CD4-positive, alpha-beta T cell (primary cell): ENCODE measurements around the gene GNG7. TPM values are rescaled to one million over a fixed set of nuclear protein-coding genes. Genes with fewer than 3 reads are reported as not detected.

Experiments
- ATAC-seq: fragments of 200-7000 bp; cut with Tn5 transposase; one replicate; pipeline ENCODE4 v1.10.0; 2022; ENCODE audit warnings: mild to moderate bottlenecking; ENCODE audit not compliant: poor library complexity
- CTCF ChIA-PET: fragments of 350-600 bp; sonication (Branson Sonifier 250); formaldehyde crosslinking; loops from one replicate; lab custom pipeline; 2021; ENCODE audit warnings: antibody characterized with exemption, inconsistent platforms; lab: Charles Lee
- POLR2A ChIA-PET: fragments of 350-600 bp; sonication (Branson Sonifier 250); formaldehyde crosslinking; loops from one replicate; lab custom pipeline; 2021; ENCODE audit warnings: antibody characterized with exemption, inconsistent platforms; lab: Charles Lee
- DNase-seq, 14 experiments: peaks; one replicate each; pipeline ENCODE4 v3.0.0-alpha.2; 2013 to 2020; ENCODE audit warnings: mixed read lengths in 2 of 14
- H3K27ac ChIP-seq, 2 donors: one replicate each; pipeline versions ENCODE4 v1.5.1 to v1.7.0; 2013; ENCODE audit warnings: low read length in 2 of 2, low read depth in 1 of 2, mild to moderate bottlenecking in 1 of 2
- H3K27me3 ChIP-seq, 2 experiments: 1 replicate in 1 of 2; 2 replicates in 1 of 2; pipeline versions ENCODE4 v1.6.1 to v1.7.0; 2013; ENCODE audit warnings: low read length in 2 of 2, control low read depth in 1 of 2, mild to moderate bottlenecking in 1 of 2, moderate library complexity in 1 of 2; ENCODE audit not compliant: insufficient read depth in 2 of 2, control insufficient read depth in 1 of 2
- H3K36me3 ChIP-seq: one replicate; pipeline ENCODE4 v1.6.1; 2013; ENCODE audit warnings: low read length, control low read depth; ENCODE audit not compliant: insufficient read depth
- H3K4me1 ChIP-seq: one replicate; pipeline ENCODE4 v1.6.1; 2013; ENCODE audit warnings: low read length, control low read depth; ENCODE audit not compliant: insufficient read depth
- H3K4me3 ChIP-seq: one replicate; pipeline ENCODE4 v1.5.1; 2013; ENCODE audit warnings: mild to moderate bottlenecking, low read length, moderate library complexity
- H3K9me3 ChIP-seq, 2 experiments: 1 replicate in 1 of 2; 2 replicates in 1 of 2; pipeline versions ENCODE4 v1.6.1 to v1.7.0; 2013; ENCODE audit warnings: low read length in 2 of 2, mild to moderate bottlenecking in 2 of 2, control low read depth in 1 of 2, moderate library complexity in 1 of 2; ENCODE audit not compliant: control insufficient read depth in 1 of 2, insufficient read depth in 1 of 2
- H3K27ac Mint-ChIP-seq: one replicate; pipeline ENCODE4 v1.8.0; 2020; ENCODE audit warnings: mixed read lengths
- H3K27me3 Mint-ChIP-seq: one replicate; pipeline ENCODE4 v1.8.0; 2021; ENCODE audit warnings: mixed read lengths
- H3K36me3 Mint-ChIP-seq: one replicate; pipeline ENCODE4 v1.8.0; 2021; ENCODE audit warnings: low read depth, mixed read lengths
- H3K4me1 Mint-ChIP-seq: one replicate; pipeline ENCODE4 v1.8.0; 2021; ENCODE audit warnings: low read depth, mixed read lengths
- H3K4me3 Mint-ChIP-seq: one replicate; pipeline ENCODE4 v1.8.0; 2020; ENCODE audit warnings: mild to moderate bottlenecking, mixed read lengths
- H3K9me3 Mint-ChIP-seq: one replicate; pipeline ENCODE4 v1.8.0; 2020; ENCODE audit warnings: mixed read lengths
- CTCF ChIP-seq: fragments of 200-600 bp; IDR thresholded peaks from one replicate; pipeline ENCODE4 v1.8.0; 2022; ENCODE audit warnings: antibody characterized with exemption, mild to moderate bottlenecking
- intact Hi-C, 2 experiments: fragments of 100-400 bp; cut with DNase I in 1 of 2; cut with micrococcal nuclease in 1 of 2; formaldehyde crosslinking; loops; one replicate each; pipeline versions ENCODE4 v1.15.1 to v1.9.0; 2023 to 2025; cut with DNase I, micrococcal nuclease
- total RNA-seq, 174 experiments: library from RNA in 2 of 174; stranded (reverse) in 2 of 174; gene quantifications; one replicate each; pipeline ENCODE4 v1.2.3 and lab custom pipeline; 2021 to 2026

Gene GNG7
- total RNA-seq, 2 experiments from 2014 or later = 5.2 to 5.7 TPM

- ATAC-seq (no peak), DNase-seq (no peak)
- H3K4me3 Mint-ChIP-seq = no peak overlapping the region
- no peaks in the 10 kb centered on the region for H3K36me3 Mint-ChIP-seq
- Histone ChIP-seq H3K36me3 (no peaks in the 10 kb centered on the region), H3K9me3 (no peaks in the 10 kb centered on the region), H3K4me3 (no peak overlapping the region), H3K27me3 (no peaks in the 10 kb centered on the region), H3K4me1 (peaks cover 6% of the 10 kb centered on the region), H3K27ac (no peak overlapping the region)
- TF ChIP-seq CTCF = no peak
- H3K27ac Mint-ChIP-seq = no peak overlapping the region
- H3K4me1 Mint-ChIP-seq = no peaks in the 10 kb centered on the region
- POLR2A ChIA-PET = no interaction called here
- CTCF ChIA-PET = no interaction called here
- intact Hi-C loops = no loop called here
- H3K9me3 Mint-ChIP-seq = no peaks in the 10 kb centered on the region
- peaks cover 15% of the 10 kb centered on the region for H3K27me3 Mint-ChIP-seq
These were observed 44.9 kb upstream of the GNG7 start for GRCh38 chr19:2747349-2747748.

GRCh38 chr19:2744113-2744512 is 41.6 kb upstream of the GNG7 start:
- Histone ChIP-seq H3K27ac (no peak overlapping the region), H3K4me3 (no peak overlapping the region), H3K27me3 (peaks cover 4 to 5% of the 10 kb centered on the region in 2 experiments), H3K36me3 (no peaks in the 10 kb centered on the region), H3K4me1 (peaks cover 14% of the 10 kb centered on the region), H3K9me3 (no peaks in the 10 kb centered on the region)
- H3K27ac Mint-ChIP-seq = no peak overlapping the region
- H3K4me3 Mint-ChIP-seq = no peak overlapping the region
- H3K27me3 Mint-ChIP-seq = peaks cover 25% of the 10 kb centered on the region
- peaks cover 10% of the 10 kb centered on the region for H3K4me1 Mint-ChIP-seq
- H3K9me3 Mint-ChIP-seq = no peaks in the 10 kb centered on the region
- intact Hi-C loops = loop anchor here in 1 of 2 experiments (5.0 kb wide), 2 partner anchors 203 to 287 kb away; partner anchors contain the start of gene LMNB2
- ChIA-PET CTCF (no interaction called here), POLR2A (interaction anchor here (0.6 kb wide), 1 partner anchor 218 kb away, joined by 3 read pairs; no protein-coding TSS in a partner anchor)
- TF ChIP-seq CTCF = no peak
- ATAC-seq (no peak), DNase-seq (no peak)
- H3K36me3 Mint-ChIP-seq = no peaks in the 10 kb centered on the region

DNA sequence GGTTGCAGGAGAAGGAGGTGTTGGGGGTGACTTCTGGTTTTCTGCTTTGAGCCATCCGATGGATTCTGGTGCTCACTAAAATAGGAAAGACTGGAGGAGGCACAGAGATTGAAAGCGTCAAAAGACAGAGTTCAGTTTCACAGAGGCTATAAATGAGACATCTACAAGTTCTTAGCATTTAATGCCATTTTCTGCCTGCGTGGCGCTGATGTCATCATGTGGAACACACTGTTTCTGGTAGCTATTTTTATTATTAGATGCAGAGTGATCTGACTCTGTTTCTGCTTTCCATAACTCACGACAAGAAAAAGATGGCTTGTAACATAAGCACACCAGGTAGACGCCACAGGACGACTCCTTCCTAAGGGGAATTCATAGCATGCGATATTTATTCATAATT is 40.6 kb upstream of the GNG7 start:
- peaks cover 4 to 5% of the 10 kb centered on the region in 2 experiments for H3K27me3 ChIP-seq
- Mint-ChIP-seq H3K36me3 (peaks cover 5% of the 10 kb centered on the region), H3K4me3 (no peak overlapping the region), H3K27ac (no peak overlapping the region), H3K27me3 (peaks cover 25% of the 10 kb centered on the region), H3K9me3 (no peaks in the 10 kb centered on the region), H3K4me1 (peaks cover 17% of the 10 kb centered on the region)
- no peak for TF ChIP-seq CTCF
- DNase-seq (no peak), ATAC-seq (no peak)
- intact Hi-C loops = loop anchor here in 1 of 2 experiments (5.0 kb wide), 2 partner anchors 204 to 286 kb away; partner anchors contain the start of gene LMNB2
- H3K27ac ChIP-seq = no peak overlapping the region
- H3K36me3 ChIP-seq = no peaks in the 10 kb centered on the region
- no peaks in the 10 kb centered on the region for H3K9me3 ChIP-seq
- ChIA-PET CTCF (no interaction called here), POLR2A (no interaction called here)
- no peak overlapping the region for H3K4me3 ChIP-seq
- H3K4me1 ChIP-seq = peaks cover 18% of the 10 kb centered on the region
